Umbilical cord (tissue), 2 donors: Measurements from ENCODE around the gene RND2. TPM values are rescaled to one million over a fixed set of nuclear protein-coding genes. Genes with fewer than 3 reads are reported as not detected.
"Not testable (repeated sequence)": the region's sequence is repeated elsewhere in the genome, so short reads cannot be mapped to it uniquely, and the experiment has no call there.

Experiments used
- DNase-seq: peaks from one replicate; pipeline ENCODE4 v3.0.0-alpha.2; 2015; ENCODE audit warnings: low spot score
- total RNA-seq: library from RNA; depleted of rRNA; stranded (reverse); fragments of >200 nt; gene quantifications from one replicate; pipeline ENCODE4 v1.2.3, GENCODE V29; 2014; ENCODE audit warnings: low replicate concordance; ENCODE audit not compliant: insufficient read depth

The RND2 gene, protein sequence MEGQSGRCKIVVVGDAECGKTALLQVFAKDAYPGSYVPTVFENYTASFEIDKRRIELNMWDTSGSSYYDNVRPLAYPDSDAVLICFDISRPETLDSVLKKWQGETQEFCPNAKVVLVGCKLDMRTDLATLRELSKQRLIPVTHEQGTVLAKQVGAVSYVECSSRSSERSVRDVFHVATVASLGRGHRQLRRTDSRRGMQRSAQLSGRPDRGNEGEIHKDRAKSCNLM
- total RNA-seq = 0.72 TPM

DNA sequence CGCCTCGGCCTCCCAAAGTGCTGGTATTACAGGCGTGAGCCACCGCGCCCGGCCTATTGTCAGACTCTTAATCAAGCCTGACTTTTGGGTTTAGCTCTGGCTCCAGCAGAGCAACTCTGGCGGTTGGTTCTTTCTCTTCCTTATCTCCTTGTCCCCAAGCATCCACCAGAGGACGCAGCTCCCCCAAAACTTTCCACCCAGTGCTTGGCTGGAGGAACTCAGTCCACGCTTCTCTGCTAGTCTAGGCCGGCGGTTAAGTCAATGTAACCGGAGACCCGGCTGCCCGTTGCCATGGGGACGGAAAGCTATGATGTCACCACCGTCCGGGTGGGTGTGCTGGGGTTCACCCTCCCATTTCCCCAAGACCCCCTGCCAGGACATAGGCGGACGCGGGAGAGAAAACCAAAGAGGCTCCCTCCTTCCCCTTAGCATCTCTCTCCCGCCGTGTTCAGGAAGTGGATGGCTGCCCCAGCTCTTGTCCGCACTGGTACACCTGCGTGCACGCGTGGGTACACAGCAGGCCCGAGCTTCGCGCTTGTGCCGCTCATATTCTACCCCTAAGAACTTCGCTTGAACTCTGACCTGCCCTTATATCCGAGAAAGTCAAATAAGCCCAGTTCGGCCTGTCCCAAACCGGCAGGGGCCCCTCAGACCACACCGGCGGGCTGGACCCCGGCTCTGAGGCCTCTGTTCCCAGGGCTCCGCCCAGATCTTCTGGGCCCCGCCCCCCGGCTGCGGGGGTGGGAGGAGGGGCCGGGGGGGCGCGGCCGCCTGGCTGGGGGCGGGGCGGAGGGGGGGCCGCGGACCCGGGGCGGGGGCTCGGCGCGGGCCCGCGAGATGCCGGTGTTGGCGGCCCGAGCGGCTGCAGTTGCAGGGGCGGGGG lies at the start of gene RND2:
TSS of gene RND2 (plus strand) at position 825 of the 883 bp plus-strand sequence. CDS start 117 bp downstream, outside the sequence.
- peak; percentile 97 for DNase-seq

DNA sequence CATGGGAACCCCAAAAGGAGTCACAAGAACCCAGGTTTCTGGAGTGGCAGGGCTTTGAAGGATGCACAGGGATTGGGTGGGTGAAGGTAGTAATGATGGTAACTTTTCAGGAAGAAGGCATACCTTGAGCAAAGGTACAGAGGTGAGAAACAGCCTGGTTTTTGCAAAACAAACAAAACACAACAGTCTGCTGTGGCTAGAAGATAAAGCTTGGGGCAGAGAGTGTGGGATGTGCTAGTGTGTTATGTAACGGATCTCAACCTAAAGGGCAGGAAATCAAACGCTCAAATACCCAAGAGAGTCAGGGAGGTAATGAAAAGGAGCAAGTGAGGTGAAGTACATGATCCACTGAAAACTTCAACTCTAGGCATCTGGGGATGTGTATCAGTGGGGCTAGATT lies 49.8 kb upstream of the RND2 start:
- DNase-seq = no peak

DNA sequence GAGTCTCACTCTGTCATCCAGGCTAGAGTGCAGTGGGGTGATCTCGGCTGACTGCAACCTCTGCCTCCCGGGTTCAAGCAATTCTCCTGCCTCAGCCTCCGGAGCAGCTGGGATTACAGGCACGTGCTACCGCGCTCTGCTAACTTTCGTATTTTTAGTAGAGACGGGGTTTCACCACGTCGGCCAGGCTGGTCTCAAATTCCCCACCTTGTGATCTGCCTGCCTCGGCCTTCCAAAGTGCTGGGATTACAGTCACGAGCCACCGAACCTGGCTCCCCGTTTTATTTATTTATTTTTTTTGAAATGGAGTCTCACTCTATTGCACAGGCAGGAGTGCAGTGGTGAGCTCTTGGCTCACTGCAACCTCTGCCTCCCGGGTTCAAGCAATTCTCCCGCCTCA lies 49.3 kb upstream of the RND2 start:
- not testable (repeated sequence) for DNase-seq

DNA sequence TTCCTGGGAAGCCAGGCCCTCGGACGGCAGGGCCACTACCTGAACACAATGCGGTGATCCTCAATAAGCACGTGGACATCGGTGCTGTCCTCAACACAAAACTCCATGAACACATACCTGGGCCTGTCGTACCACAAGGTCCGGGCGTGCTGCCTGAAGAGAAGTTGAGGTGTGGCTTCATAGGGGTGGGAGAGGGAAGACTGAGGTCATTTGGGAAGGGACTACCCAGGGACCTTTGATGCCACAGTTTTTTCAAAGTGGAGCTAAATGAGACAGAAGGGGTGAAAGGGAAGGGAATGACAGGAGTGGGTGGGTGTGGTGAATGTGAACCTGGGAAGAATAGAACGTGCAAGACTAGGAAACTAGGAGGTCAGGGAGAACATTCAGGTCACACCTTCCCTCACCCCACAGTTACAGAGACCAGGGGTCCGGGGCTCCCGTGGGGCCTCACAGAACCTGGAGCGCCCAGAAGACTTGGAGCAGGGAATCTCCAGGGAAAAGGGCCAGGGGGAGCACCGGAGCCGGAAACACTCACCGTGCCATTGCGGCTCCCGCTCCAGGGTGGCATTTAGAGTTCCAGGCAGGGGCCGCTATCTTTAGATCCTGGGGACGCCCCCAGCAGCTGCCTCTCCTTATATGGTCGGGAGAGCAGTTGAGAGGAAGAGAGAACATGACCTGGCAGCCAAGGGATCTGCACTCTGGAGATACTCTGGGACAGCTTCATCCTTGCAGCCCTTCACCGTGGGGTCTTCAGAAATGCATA lies 45.3 kb upstream of the RND2 start, which contains the start of gene PTGES3L:
TSS of gene PTGES3L (minus strand) at position 570 of the 763 bp plus-strand sequence. CDS start at position 543, 27 bp downstream.
- peak; percentile 62 for DNase-seq

DNA sequence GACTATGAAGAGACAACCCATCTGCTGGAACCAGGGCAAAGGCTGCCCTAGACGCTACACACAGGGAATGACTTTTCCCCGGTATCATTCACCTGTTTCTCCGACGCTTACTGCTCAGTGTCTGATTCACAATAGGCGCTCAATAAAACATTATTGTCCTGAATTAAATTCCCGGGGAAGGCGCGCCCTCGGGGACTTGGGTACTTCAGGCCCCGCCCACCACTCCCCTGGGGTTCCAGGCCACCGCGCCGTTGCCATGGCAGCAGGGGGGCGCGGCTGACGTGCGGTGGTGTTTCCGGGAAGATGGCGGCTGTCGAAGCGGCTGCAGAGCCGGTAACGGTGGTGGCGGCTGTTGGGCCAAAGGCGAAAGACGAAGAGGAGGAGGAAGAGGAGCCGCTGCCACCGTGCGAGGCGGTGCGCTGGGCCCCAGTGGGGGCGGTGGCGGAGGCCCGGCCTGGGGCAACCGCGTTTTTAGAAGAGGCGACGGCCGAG lies 44.7 kb upstream of the RND2 start, which contains the start of gene RUNDC1:
TSS of gene RUNDC1 (plus strand) at position 292 of the 492 bp plus-strand sequence. CDS start at position 304, 12 bp downstream.
- peak; percentile 93 for DNase-seq

DNA sequence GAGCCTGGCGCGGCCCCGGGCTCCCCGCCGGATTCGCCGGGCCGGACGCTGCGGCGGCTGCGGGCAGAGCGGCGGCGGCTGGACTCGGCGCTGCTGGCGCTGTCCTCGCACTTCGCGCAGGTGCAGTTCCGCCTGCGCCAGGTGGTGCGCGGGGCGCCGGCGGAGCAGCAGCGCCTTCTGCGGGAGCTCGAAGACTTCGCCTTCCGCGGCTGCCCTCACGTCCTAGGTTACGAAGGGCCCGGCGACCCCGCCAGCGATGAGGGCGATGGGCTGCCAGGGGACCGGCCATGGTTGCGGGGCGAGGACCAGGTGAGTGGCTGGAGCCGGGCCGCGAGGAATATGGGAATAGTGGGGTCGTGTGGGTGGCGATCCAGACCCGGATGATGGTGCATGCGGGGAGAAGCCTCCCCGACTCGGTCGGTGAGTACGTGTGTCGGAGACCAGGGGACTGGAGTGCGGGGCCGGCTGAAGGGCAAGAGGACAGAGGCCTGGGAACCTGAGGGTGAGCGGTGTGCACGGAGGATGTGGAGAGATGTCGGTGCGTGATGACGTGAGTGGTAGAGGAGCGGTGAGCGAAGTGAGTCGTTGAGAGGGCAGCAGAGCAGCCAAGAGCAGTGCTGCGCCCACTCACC lies 44.1 kb upstream of the RND2 start:
- no peak for DNase-seq

DNA sequence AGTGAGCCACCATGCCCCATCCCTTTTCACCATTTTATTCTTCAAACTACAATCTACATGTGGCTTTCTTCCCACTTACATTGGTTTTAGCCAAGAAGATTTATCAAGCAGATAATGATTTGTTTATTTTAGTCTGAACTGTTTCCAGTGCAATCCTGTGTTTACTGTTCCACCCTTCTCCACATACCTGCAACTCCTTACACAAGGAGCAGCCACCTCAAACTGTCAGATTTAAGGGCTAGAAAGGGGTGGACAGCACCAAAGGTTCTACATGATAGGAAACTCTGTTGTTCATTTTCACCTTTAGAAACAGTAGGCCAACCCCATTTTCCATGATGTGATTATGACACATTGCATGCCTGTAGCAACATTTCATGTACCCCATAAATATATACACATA lies 42.8 kb upstream of the RND2 start:
- no peak for DNase-seq

DNA sequence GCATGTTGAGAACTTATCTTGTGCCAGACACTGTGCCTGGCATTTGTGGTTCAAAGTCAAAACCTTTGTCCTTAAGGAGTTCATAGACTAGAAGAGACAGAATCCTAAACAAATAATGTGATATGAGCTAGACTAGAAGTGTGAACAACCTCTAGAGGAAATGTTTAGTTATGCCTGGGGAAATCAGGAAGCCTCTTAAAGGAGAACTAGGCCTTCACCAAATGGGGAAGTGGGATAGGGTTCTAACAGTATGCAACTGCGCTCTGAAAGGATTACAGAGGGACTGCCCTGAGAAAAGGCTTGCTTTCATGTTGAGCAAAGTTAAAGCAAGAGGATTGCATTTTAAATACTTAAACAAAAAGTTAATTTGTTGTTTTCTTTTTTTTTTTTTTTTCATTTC lies 39.8 kb upstream of the RND2 start:
- peak; percentile 28 for DNase-seq

DNA sequence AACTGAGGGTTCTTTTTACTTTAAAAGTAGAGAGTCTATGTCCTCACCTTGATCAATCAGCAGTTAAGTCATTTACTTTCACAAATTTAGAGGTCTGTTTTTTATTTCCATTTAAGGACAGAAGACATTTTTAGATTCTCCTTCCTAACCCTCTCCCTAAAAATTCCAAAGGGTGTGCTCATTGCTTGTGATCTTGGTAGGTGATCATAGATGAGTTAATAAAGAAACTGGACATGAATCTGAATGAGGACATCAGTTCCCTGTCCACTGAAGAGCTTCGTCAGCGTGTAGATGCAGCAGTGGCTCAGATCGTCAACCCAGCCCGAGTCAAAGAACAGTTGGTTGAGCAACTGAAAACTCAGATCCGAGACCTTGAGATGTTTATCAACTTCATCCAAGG lies 35.9 kb upstream of the RND2 start:
- DNase-seq = no peak

DNA sequence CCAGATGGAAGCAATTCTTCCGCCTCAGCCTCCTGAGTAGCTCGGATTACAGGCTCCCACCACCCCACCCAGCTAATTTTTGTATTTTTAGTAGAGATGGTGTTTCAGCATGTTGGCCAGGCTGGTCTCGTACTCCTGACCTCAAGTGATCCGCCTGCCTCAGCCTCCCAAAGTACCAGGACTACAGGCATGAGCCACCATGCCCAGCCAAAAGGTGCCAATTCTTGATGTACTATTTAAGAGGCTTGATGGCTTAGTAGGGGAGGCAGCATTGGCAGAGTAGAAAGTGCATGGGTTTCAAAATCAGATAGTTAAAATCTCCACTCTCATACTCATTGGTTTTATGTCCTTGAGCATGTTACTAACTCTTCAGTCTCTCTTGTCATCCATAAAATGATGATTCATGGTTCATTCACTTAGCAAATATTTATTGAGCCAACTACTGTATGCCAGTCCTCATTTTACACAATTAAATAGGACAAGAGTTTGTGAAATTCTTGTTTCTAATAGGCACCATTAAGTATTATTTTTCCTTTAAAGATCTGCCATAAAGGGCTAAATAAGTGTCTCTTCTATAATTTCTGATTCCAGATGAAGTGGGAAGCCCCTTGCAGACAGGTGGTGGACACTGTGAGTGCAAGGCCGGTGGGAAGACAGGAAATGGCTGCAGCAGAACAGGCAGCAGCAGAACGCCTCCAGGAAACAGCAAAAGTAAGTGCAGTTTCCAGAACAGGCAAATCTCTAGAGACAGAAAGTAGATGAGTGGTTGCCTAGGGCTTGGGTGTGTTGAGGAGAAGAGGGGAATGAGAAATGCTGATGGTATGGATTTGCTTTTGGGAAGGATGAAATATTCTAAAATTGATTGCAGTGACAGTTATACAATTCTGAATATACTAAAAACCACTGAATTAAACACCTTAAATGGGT lies 35.0 kb upstream of the RND2 start:
- DNase-seq = no peak

DNA sequence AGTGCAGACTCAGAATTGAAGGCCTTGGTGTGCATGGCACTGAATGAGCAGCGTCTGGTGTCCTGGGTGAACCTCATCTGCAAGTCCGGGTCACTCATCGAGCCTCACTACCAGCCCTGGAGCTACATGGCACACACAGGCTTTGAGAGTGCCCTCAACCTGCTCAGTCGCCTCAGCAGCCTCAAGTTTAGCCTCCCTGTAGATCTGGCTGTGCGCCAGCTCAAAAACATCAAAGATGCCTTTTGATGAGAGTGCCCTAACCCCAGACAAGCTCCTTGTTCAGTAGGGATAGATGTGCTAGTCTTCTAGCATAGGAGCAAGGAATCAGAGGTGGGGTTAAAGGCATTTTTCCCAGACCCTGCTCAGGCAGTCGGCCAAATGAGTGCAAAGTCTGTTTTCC lies 33.6 kb upstream of the RND2 start:
- DNase-seq = no peak

DNA sequence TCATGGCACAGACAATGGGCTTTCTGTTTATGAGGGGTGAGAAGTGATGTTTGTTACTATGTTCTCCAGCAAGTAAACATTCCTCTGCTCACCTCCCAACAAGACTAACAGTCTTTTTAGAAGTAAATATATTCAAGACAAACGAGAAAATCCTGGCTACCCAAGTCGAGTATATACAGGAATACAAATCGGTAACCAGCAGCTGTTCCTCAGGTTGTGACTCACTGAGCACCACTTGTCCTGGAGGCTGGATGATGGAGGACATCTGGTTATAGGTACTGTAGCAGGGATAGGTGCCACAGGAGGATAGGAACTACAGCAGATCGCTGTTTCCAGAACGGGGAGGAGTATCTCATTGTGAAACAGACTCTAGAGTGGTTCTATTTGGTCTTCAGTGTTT lies 32.2 kb upstream of the RND2 start:
- no peak for DNase-seq

DNA sequence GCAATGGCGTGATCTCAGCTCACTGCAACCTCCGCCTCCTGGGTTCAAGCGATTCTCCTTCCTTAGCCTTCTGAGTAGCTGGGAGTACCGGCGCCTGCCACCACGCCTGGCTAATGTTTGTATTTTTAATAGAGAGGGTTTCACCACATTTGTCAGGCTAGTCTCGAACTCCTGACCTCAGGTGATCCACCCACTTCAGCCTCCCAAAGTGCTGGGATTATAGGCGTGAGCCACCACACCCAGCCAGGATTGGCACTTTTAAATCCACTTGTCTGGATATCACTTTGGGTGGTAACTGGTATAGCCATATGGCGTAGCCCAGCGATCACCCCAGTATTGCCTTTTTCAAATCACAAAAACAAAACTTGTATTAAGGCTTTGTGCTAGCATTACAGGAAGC lies 31.1 kb upstream of the RND2 start:
- not testable (repeated sequence) for DNase-seq

DNA sequence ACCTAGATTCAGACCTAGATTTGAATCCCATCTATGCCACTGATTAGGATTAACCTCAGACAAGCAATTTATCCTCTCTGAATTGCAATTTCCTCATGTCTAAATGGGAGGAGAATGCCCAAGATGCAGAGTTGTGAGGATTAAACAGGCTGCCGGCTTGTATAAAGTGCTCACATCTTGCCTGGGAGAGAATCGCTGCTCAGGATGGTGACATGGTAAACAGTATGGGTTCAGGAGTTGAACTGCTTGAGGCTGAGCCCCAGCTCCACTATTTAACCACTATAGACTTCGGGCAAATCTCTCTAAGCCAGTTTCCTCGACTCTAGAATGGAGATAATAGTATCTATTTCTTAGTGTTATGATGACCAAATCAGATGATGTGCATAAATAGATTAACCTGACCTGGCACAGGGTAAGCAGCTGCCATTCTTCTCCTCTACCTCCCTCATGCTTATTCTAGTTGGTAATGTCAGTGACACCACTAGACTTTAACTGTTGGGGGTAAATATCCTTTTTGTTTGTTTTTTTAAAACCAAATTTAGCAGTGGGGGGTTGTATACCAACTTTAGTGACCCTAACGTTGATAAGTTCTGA lies 27.5 kb upstream of the RND2 start:
- no peak for DNase-seq

DNA sequence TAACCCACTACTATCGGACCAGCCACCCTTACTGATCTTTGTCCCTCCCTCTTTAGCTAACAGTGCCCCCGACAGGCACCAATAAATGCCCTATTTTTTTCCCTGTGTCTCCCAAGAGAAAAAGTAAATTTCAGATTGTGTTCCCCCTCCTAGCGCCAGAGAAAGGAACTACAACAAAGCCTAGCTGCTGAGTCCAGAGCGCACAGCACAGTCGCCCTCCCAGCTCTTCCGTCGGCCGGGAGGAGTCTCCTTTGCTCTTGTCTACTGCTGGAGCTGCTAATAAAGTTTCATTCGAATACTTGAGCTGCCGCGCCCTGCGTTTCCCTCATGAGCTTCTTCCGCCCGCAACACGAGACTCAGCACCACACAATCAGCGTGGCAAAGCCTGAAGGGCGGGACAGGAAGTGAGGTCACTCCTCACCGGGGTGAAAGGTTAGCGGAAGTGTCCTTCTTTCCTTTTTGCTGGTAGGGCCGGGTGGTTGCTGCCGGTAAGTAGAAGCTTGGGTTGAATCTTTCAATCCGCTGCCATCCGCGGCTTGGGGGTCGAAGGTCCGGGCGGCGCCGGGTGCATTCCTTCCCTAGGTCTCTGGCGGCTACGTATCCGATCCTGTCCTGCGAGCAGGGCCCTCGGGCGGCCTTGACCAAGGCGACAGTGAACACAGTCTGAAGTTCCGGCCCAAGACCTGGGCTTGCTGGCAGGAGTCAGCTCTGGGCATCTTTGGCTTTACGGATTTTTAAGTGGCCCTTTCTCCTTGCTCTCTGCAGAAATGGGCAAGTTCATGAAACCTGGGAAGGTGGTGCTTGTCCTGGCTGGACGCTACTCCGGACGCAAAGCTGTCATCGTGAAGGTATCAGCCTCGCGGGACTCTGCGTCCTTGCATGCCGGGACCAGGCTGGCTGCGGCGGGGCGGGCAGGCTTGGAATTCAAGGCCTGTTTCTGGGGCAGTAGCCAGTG lies 26.8 kb upstream of the RND2 start, which contains the start of gene RPL27:
TSS of gene RPL27 (plus strand) at position 436 of the 955 bp plus-strand sequence. CDS start at position 768, 332 bp downstream.
- peak; percentile 100 for DNase-seq

DNA sequence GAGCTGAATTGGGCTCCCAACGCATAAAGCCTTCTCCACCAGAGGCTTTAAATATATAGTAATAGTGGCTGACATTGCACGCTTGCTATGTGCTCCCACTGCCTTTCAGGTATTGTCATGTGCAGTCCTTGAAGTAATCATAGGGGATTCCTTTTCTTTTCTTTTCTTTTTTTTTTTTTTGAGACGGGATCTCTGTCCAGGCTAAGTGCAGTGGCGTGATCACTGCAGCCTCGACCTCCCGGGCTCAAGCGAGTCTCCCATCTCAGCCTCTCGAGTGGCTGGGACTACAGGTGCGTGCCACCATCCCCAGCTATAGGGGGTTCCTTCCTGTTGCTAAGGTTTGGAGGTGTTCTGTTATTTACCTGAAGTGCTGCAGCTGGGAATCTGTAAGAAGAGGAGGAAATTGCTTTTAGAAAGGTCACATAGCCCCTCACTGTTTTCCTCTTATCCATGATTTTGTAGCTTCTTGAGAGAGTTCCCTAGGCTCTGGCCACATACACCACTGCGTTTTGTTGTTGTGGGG lies 26.0 kb upstream of the RND2 start:
- no peak for DNase-seq

DNA sequence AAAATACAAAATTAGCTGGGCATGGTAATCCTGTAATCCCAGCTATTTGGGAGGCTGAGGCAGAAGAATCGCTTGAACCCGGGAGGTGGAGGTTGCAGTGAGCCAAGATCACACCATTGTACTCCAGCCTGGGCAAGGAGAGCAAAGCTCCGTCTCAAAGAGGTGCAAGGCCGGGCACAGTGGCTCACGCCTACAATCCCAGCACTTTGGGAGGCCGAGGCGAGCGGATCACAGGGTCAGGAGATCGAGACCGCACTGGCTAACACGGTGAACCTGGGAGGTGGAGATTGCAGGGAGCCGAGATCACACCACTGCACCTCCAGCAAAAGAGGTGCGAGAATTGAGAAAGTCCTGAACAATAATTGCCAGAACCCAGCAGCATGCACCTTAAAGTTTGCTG lies 24.1 kb upstream of the RND2 start:
- DNase-seq = not testable (repeated sequence)

DNA sequence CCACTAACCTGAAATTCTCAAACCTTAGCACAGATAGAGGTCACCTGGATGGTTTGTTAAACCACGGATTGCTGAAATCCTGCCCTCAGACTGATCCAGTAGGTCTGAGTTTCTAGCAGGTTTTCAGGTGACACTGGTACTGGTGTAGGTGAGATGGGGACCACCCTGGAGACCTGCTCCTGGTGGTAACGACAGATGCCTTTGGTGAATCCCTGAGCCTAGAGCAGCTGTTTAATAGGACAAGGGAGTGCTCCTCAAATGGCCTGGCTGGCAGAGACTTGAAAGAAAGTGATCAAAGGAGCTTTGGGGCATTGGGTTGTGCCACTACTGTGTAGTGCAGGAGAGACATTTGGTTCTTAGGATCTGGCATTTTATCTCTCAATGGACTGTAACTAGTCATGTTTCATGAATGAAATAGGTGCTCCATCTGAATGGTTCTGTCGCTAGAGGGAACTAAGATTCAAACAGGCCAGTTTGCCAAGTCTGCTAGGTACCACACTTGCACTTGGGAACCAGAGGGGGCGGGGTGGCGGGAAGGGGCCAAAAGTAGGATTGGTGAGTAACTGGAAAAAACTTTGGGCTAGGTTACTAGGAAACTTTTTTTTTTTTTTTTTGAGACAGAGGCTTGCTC lies 21.4 kb upstream of the RND2 start:
- DNase-seq = no peak
